ENCODE data around the gene HLA-B.

Gene HLA-B

GRCh38 chr6:31317036-31317435, 39.9 kb downstream of the HLA-B start:
- H3K36me3 ChIP-seq (ENCODE audit: control insufficient read depth, insufficient read depth, low read length), result no peaks in the 10 kb centered on the region
- no peak for TF ChIP-seq CTCF (IDR thresholded peaks at IDR 0.05)
- H2AFZ ChIP-seq, result no peak overlapping the region
- H3K27me3 ChIP-seq (ENCODE audit: control insufficient read depth, insufficient read depth, low read length), result no peaks in the 10 kb centered on the region
- no peak overlapping the region for H3K4me3 ChIP-seq (ENCODE audit: low read depth, low read length)
- H3K27ac ChIP-seq, result no peak overlapping the region
- no peaks in the 10 kb centered on the region for H3K9me3 ChIP-seq (ENCODE audit: control insufficient read depth, low read length)
- no peaks in the 10 kb centered on the region for H3K79me2 ChIP-seq
- no peak overlapping the region for H3K9ac ChIP-seq
- no peaks in the 10 kb centered on the region for H3K4me1 ChIP-seq
- H3K4me2 ChIP-seq (ENCODE audit: low read length), result no peak overlapping the region

GRCh38 chr6:31309641-31310040, 47.3 kb downstream of the HLA-B start:
- Histone ChIP-seq H3K36me3 (ENCODE audit: control insufficient read depth, insufficient read depth, low read length) (no peaks in the 10 kb centered on the region), H3K27me3 (ENCODE audit: control insufficient read depth, insufficient read depth, low read length) (no peaks in the 10 kb centered on the region), H3K4me1 (no peaks in the 10 kb centered on the region), H3K4me3 (ENCODE audit: low read depth, low read length) (no peak overlapping the region), H3K79me2 (no peaks in the 10 kb centered on the region), H3K9me3 (ENCODE audit: control insufficient read depth, low read length) (no peaks in the 10 kb centered on the region), H3K27ac (no peak overlapping the region), H3K4me2 (ENCODE audit: low read length) (no peak overlapping the region), H3K9ac (no peak overlapping the region), H2AFZ (no peak overlapping the region)
- no peak for TF ChIP-seq CTCF (IDR thresholded peaks at IDR 0.05)

DNA sequence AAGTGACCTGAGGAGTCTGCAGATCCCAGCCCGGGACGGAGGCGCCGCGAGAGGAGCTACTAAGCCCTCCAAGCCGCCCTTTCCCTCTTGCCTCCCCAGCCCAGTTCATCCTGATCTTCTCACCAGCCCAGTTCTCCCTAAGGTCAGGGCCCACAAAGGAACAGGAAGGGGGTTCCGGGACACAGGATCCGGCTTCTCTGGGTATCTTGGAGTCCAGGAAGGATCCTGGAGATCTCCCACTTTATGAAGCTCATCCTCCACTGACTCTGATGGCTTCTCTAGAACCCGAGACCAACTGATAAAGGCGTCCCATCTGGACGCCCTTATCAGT, 48.2 kb downstream of the HLA-B start:
- Histone ChIP-seq H3K27me3 (ENCODE audit: control insufficient read depth, insufficient read depth, low read length) (no peaks in the 10 kb centered on the region), H3K27ac (no peak overlapping the region), H3K9me3 (ENCODE audit: control insufficient read depth, low read length) (no peaks in the 10 kb centered on the region), H3K4me1 (no peaks in the 10 kb centered on the region), H3K79me2 (no peaks in the 10 kb centered on the region), H3K4me3 (ENCODE audit: low read depth, low read length) (peak overlapping the region; percentile 51), H3K36me3 (ENCODE audit: control insufficient read depth, insufficient read depth, low read length) (no peaks in the 10 kb centered on the region), H2AFZ (peak overlapping the region; percentile 90), H3K4me2 (ENCODE audit: low read length) (peak overlapping the region; percentile 94), H3K9ac (no peak overlapping the region)
- TF ChIP-seq CTCF (IDR thresholded peaks at IDR 0.05), result no peak

DNA sequence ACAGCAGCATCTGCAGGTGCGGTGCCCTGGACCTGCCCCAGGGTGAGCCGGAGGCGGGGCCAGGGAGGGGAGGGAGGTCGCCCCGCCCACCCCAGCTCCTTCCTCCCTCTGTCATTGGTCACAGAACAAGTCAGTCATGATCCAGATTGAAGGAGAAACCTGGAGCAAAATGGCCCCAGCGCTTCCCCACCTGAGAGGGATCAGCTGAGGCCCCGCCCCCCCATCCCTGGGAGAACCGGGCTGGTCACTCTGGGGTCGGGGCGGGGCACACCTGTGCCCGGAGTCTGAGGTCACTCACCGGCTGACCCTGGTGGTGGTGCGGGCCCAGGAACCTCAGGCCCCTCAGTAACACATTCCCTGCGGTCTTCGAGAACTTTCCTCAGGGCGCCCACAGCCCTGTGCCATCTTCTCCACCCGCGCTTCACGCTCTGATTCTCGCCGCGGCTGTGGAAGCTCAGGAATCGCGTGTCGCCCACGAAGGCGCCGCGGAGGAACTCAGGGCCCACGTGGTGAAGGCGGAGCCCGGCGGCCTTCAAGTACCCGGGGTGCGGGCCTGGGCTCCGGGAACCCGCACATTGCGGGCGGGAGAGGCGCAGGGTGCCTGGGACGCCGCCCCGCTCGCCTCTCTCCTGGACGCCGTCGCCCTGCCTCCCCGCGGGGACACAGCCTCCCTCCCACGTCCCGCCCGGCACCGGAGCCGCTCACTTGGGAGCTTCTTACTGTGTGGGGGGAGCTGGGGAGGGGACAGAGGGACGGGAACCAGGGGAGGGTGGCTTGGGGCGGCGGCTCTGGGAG, 48.7 kb downstream of the HLA-B start:
- Histone ChIP-seq H3K4me2 (ENCODE audit: low read length) (peak overlapping the region; percentile 94), H3K9ac (no peak overlapping the region), H3K4me3 (ENCODE audit: low read depth, low read length) (peak overlapping the region; percentile 51), H3K9me3 (ENCODE audit: control insufficient read depth, low read length) (no peaks in the 10 kb centered on the region), H3K79me2 (no peaks in the 10 kb centered on the region), H3K27ac (no peak overlapping the region), H3K27me3 (ENCODE audit: control insufficient read depth, insufficient read depth, low read length) (no peaks in the 10 kb centered on the region), H3K36me3 (ENCODE audit: control insufficient read depth, insufficient read depth, low read length) (no peaks in the 10 kb centered on the region), H3K4me1 (no peaks in the 10 kb centered on the region), H2AFZ (peak overlapping the region; percentile 90)
- no peak for TF ChIP-seq CTCF (IDR thresholded peaks at IDR 0.05)

GRCh38 chr6:31307669-31308049, 49.3 kb downstream of the HLA-B start:
- H3K4me3 ChIP-seq (ENCODE audit: low read depth, low read length), result peak overlapping the region; percentile 51
- no peak overlapping the region for H3K27ac ChIP-seq
- no peaks in the 10 kb centered on the region for H3K36me3 ChIP-seq (ENCODE audit: control insufficient read depth, insufficient read depth, low read length)
- H3K4me1 ChIP-seq, result no peaks in the 10 kb centered on the region
- no peak overlapping the region for H3K9ac ChIP-seq
- H3K79me2 ChIP-seq, result no peaks in the 10 kb centered on the region
- H3K27me3 ChIP-seq (ENCODE audit: control insufficient read depth, insufficient read depth, low read length), result no peaks in the 10 kb centered on the region
- H3K9me3 ChIP-seq (ENCODE audit: control insufficient read depth, low read length), result no peaks in the 10 kb centered on the region
- H3K4me2 ChIP-seq (ENCODE audit: low read length), result peak overlapping the region; percentile 53
- TF ChIP-seq CTCF (IDR thresholded peaks at IDR 0.05), result no peak
- peak overlapping the region; percentile 90 for H2AFZ ChIP-seq

Data from parathyroid adenoma (tissue), 2 donors.